ENCODE measurements around the gene GOLGA6B.
A peak's percentile ranks its signal among the peaks of the same experiment; 100 is the strongest.
"Not testable (repeated sequence)": the region's sequence is repeated elsewhere in the genome, so short reads cannot be mapped to it uniquely, and the experiment has no call there.

Gene GOLGA6B

GRCh38 chr15:72665706-72666105, 11.2 kb downstream of the GOLGA6B start:
- DNase-seq: not testable (repeated sequence)

GRCh38 chr15:72669803-72670202, 15.3 kb downstream of the GOLGA6B start:
- not testable (repeated sequence) for DNase-seq

GRCh38 chr15:72670656-72671352, 16.3 kb downstream of the GOLGA6B start:
- DNase-seq: peak; percentile 74

- DNase-seq: no peak
These were observed 17.0 kb downstream of the GOLGA6B start for GRCh38 chr15:72671525-72671924.

- no peak for DNase-seq
These were observed 22.3 kb downstream of the GOLGA6B start for GRCh38 chr15:72676838-72677237.

- no peak for DNase-seq
These were observed 26.4 kb downstream of the GOLGA6B start for GRCh38 chr15:72680931-72681330.

- no peak for DNase-seq
These were observed 28.3 kb downstream of the GOLGA6B start for GRCh38 chr15:72682772-72683171.

GRCh38 chr15:72685301-72685924, 30.9 kb downstream of the GOLGA6B start:
- no peak for DNase-seq

- peak; percentile 82 for DNase-seq
These were observed 31.7 kb downstream of the GOLGA6B start, which contains the start of the genes BBS4 and HIGD2B for GRCh38 chr15:72685925-72686794. BBS4 (plus strand) TSS chr15:72686207; CDS start chr15:72686228, 21 bp downstream. HIGD2B (minus strand) TSS chr15:72686182; CDS start chr15:72676374, 9,808 bp downstream.

GRCh38 chr15:72688697-72689096, 34.2 kb downstream of the GOLGA6B start:
- no peak for DNase-seq

- no peak for DNase-seq
These were observed 36.4 kb downstream of the GOLGA6B start for GRCh38 chr15:72690938-72691337.

GRCh38 chr15:72698938-72699337, 44.4 kb downstream of the GOLGA6B start:
- no peak for DNase-seq

- no peak for DNase-seq
These were observed 45.6 kb downstream of the GOLGA6B start for GRCh38 chr15:72700076-72700475.

GRCh38 chr15:72706266-72706665, 51.8 kb downstream of the GOLGA6B start:
- no peak for DNase-seq

GRCh38 chr15:72708551-72709303, 54.2 kb downstream of the GOLGA6B start:
- not testable (repeated sequence) for DNase-seq

Data from stimulated activated CD4-positive, alpha-beta T cell treated with anti-CD3 and anti-CD28 coated beads, Interleukin-4, amount 100 ng/mL, for 1 hour (primary cell).